Bronchial epithelial cell (primary cell): ENCODE data around the gene CBY2. TPM values are rescaled to one million over a fixed set of nuclear protein-coding genes. Genes with fewer than 3 reads are reported as not detected.
"Not testable (repeated sequence)": the region's sequence is repeated elsewhere in the genome, so short reads cannot be mapped to it uniquely, and the experiment has no call there.

Experiments
- DNase-seq: peaks from one replicate; pipeline ENCODE4 v3.0.0-alpha.2; 2010; ENCODE audit warnings: low read depth
- FAIRE-seq: peaks from 2 replicates; lab custom pipeline; 2011; peaks lifted over from hg19 to GRCh38; lab: Jason Lieb, UNC
- H3K27me3 ChIP-seq: 2 replicates; pipeline ENCODE4 v1.5.1; 2011; ENCODE audit warnings: low read length; ENCODE audit not compliant: control insufficient read depth, insufficient read depth
- H3K36me3 ChIP-seq: 2 replicates; pipeline ENCODE4 v1.5.1; 2011; ENCODE audit warnings: low read length; ENCODE audit not compliant: control insufficient read depth, insufficient read depth
- H3K4me3 ChIP-seq: 2 replicates; pipeline ENCODE4 v1.5.1; 2011; ENCODE audit warnings: mild to moderate bottlenecking, low read depth, low read length, control low read depth
- CTCF ChIP-seq: IDR thresholded peaks from 2 replicates; pipeline ENCODE4 v1.5.1; 2011; ENCODE audit warnings: mild to moderate bottlenecking, moderate library complexity, low read length, control low read depth, inconsistent platforms; ENCODE audit not compliant: insufficient read depth, severe bottlenecking
- total RNA-seq: library from RNA; depleted of rRNA; stranded (reverse); fragments of >200 nt; gene quantifications from 2 replicates; pipeline ENCODE4 v1.2.1, GENCODE V29; 2014

Gene CBY2, protein sequence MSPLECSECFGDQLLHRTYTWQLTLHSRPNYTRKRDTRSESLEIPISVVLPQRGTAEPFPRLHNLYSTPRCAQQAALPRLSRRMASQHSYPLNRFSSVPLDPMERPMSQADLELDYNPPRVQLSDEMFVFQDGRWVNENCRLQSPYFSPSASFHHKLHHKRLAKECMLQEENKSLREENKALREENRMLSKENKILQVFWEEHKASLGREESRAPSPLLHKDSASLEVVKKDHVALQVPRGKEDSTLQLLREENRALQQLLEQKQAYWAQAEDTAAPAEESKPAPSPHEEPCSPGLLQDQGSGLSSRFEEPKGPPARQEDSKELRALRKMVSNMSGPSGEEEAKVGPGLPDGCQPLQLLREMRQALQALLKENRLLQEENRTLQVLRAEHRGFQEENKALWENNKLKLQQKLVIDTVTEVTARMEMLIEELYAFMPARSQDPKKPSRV
- not detected in 2 replicates for total RNA-seq

- Histone ChIP-seq H3K27me3 (no peaks in the 10 kb centered on the region), H3K36me3 (no peaks in the 10 kb centered on the region), H3K4me3 (no peak within 1 kb of the TSS)
- DNase-seq: no peak
- no peak for TF ChIP-seq CTCF
- FAIRE-seq: no peak
Observed at GRCh38 chr13:45702088-45702487, at the start of gene CBY2. Gene CBY2, plus strand, starts transcription at chr13:45702320. Its CDS starts 71 bp downstream, at chr13:45702391.

- H3K36me3 ChIP-seq: no peaks in the 10 kb centered on the region
- no peaks in the 10 kb centered on the region for H3K27me3 ChIP-seq
- H3K4me3 ChIP-seq: no peak overlapping the region
- TF ChIP-seq CTCF: no peak
- FAIRE-seq (no peak), DNase-seq (no peak)
Observed at GRCh38 chr13:45654633-45655349, 47.3 kb upstream of the CBY2 start.

DNA sequence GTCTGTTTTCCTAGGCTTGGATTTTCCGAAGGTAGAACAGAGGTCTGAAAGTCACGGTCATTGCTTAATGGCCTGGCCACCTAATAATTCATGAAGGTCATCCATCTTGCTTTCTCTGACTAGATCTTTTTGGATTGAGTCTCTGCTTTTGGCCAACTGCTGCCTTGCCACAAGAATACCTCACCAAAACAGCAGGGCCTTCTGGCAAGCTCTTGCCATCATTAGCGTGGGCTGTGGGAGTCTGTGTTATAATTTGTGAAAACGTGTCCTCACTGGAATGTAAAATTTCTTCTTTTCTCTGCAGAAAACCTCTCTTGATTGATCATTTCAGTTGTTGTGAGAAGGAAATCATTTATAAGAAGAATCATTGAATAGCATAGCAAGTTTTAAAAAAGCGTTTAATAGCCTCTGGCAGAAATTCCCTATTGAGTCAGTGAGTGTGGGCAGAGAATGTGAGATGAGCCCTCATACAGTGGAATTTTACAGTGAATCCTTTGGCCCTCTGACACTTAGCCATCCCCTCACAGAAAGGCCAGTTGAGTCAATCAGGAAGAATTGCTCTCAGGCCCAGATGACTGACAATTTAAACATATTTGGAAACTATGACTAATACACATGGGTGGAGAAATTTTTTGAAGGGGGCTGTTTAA, 43.4 kb upstream of the CBY2 start:
- Histone ChIP-seq H3K27me3 (no peaks in the 10 kb centered on the region), H3K4me3 (no peak overlapping the region), H3K36me3 (no peaks in the 10 kb centered on the region)
- DNase-seq (peak; percentile 75), FAIRE-seq (no peak)
- TF ChIP-seq CTCF: no peak

- DNase-seq: no peak
- Histone ChIP-seq H3K4me3 (no peak overlapping the region), H3K27me3 (no peaks in the 10 kb centered on the region), H3K36me3 (no peaks in the 10 kb centered on the region)
- TF ChIP-seq CTCF: no peak
- no peak for FAIRE-seq
Observed at GRCh38 chr13:45659536-45659935, 42.6 kb upstream of the CBY2 start.

GRCh38 chr13:45660458-45660857, 41.7 kb upstream of the CBY2 start:
- DNase-seq, H3K27me3 ChIP-seq, H3K4me3 ChIP-seq, FAIRE-seq, H3K36me3 ChIP-seq: not testable (repeated sequence)

DNA sequence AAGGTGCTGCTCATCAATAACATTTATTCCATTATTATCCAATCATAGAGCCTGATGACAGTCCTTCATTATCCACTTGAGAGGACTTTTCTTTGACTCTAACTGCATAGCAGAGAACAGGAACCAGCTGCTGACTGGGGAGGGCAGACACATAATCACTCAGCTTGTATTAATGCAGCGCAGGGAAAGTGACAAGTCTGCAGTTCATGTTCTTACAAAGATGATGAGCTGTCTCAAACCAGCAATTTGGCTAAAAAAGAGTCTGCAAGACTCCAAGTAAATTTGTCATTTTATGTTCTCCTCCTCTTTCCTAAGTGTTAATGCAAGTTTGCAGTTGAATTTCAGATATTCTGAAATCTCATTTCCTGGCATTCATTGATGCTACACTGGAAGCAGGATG, 40.0 kb upstream of the CBY2 start:
- Histone ChIP-seq H3K4me3 (no peak overlapping the region), H3K27me3 (no peaks in the 10 kb centered on the region), H3K36me3 (no peaks in the 10 kb centered on the region)
- FAIRE-seq (no peak), DNase-seq (no peak)
- no peak for TF ChIP-seq CTCF

GRCh38 chr13:45662903-45663302, 39.2 kb upstream of the CBY2 start:
- not testable (repeated sequence) for H3K4me3 ChIP-seq, H3K27me3 ChIP-seq, H3K36me3 ChIP-seq, FAIRE-seq, DNase-seq

DNA sequence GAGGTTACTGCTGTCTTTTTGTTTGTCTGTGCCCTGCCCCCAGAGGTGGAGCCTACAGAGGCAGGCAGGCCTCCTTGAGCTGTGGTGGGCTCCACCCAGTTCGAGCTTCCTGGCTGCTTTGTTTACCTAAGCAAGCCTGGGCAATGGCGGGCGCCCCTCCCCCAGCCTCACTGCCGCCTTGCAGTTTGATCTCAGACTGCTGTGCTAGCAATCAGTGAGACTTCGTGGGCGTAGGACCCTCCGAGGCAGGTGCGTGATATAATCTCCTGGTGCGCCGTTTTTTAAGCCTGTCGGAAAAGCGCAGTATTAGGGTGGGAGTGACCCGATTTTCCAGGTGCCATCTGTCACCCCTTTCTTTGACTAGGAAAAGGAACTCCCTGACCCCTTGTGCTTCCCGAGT, 32.5 kb upstream of the CBY2 start:
- not testable (repeated sequence) for H3K4me3 ChIP-seq

More for the DNA sequence above, 32.5 kb upstream of the CBY2 start:
- not testable (repeated sequence) for DNase-seq, H3K36me3 ChIP-seq, FAIRE-seq, H3K27me3 ChIP-seq
